ENCODE results near the gene SCYL2. TPM values are rescaled to one million over a fixed set of nuclear protein-coding genes. Genes with fewer than 3 reads are reported as not detected.
"Not testable (repeated sequence)": the region's sequence is repeated elsewhere in the genome, so short reads cannot be mapped to it uniquely, and the experiment has no call there.

The SCYL2 gene
- total and polyA plus RNA-seq, 2 donors from 2014 or later: 10.3 to 41.7 TPM

- Histone ChIP-seq H3K36me3 (ENCODE audit: control insufficient read depth in 2 of 3, insufficient read depth in 3 of 3, low read length in 3 of 3) (no peaks in the 10 kb centered on the region), H3K9me3 (ENCODE audit: control insufficient read depth in 2 of 3, insufficient read depth in 1 of 3, low read length in 3 of 3) (no peaks in the 10 kb centered on the region), H3K27me3 (ENCODE audit: control insufficient read depth, insufficient read depth, low read length) (no peaks in the 10 kb centered on the region), H3K27ac (ENCODE audit: low read depth in 2 of 2, low read length in 2 of 2) (no peak overlapping the region), H3K9ac (ENCODE audit: low read length in 3 of 3) (no peak overlapping the region), H3K4me3 (ENCODE audit: low read length in 3 of 3) (no peak overlapping the region), H3K4me1 (ENCODE audit: control insufficient read depth in 2 of 3, insufficient read depth in 2 of 3, low read depth in 1 of 3, low read length in 3 of 3) (peaks cover 0 to 4% (median 2%) of the 10 kb centered on the region in 3 donors)
- no peak for TF ChIP-seq CTCF (IDR thresholded peaks at IDR 0.05; ENCODE audit: borderline replicate concordance, extremely low read depth, insufficient read depth)
- intact Hi-C loops (cut with DNase I): no loop called here
- DNase-seq (no peak), FAIRE-seq (no peak)
Observed at GRCh38 chr12:100254876-100255275, 12.1 kb upstream of the SCYL2 start.

- intact Hi-C loops (cut with DNase I): no loop called here
- DNase-seq (no peak), FAIRE-seq (no peak)
- Histone ChIP-seq H3K4me3 (ENCODE audit: low read length in 3 of 3) (no peak overlapping the region), H3K27me3 (ENCODE audit: control insufficient read depth, insufficient read depth, low read length) (no peaks in the 10 kb centered on the region), H3K9me3 (ENCODE audit: control insufficient read depth in 2 of 3, insufficient read depth in 1 of 3, low read length in 3 of 3) (no peaks in the 10 kb centered on the region), H3K4me1 (ENCODE audit: control insufficient read depth in 2 of 3, insufficient read depth in 2 of 3, low read depth in 1 of 3, low read length in 3 of 3) (no peaks in the 10 kb centered on the region), H3K9ac (ENCODE audit: low read length in 3 of 3) (no peak overlapping the region), H3K27ac (ENCODE audit: low read depth in 2 of 2, low read length in 2 of 2) (no peak overlapping the region), H3K36me3 (ENCODE audit: control insufficient read depth in 2 of 3, insufficient read depth in 3 of 3, low read length in 3 of 3) (no peaks in the 10 kb centered on the region)
- no peak for TF ChIP-seq CTCF (IDR thresholded peaks at IDR 0.05; ENCODE audit: borderline replicate concordance, extremely low read depth, insufficient read depth)
Observed at GRCh38 chr12:100258127-100258526, 8.8 kb upstream of the SCYL2 start.

- TF ChIP-seq CTCF (IDR thresholded peaks at IDR 0.05; ENCODE audit: borderline replicate concordance, extremely low read depth, insufficient read depth): no peak
- H3K9me3 ChIP-seq (ENCODE audit: control insufficient read depth in 2 of 3, insufficient read depth in 1 of 3, low read length in 3 of 3): no peaks in the 10 kb centered on the region
- no peak overlapping the region for H3K4me3 ChIP-seq (ENCODE audit: low read length in 3 of 3)
- DNase-seq: no peak
- H3K27me3 ChIP-seq (ENCODE audit: control insufficient read depth, insufficient read depth, low read length): no peaks in the 10 kb centered on the region
- FAIRE-seq: no peak
- no peaks in the 10 kb centered on the region for H3K4me1 ChIP-seq (ENCODE audit: control insufficient read depth in 2 of 3, insufficient read depth in 2 of 3, low read depth in 1 of 3, low read length in 3 of 3)
- no peak overlapping the region for H3K27ac ChIP-seq (ENCODE audit: low read depth in 2 of 2, low read length in 2 of 2)
- H3K36me3 ChIP-seq (ENCODE audit: control insufficient read depth in 2 of 3, insufficient read depth in 3 of 3, low read length in 3 of 3): no peaks in the 10 kb centered on the region
- no peak overlapping the region for H3K9ac ChIP-seq (ENCODE audit: low read length in 3 of 3)
- intact Hi-C loops (cut with DNase I): no loop called here
Observed at GRCh38 chr12:100263131-100263530, 3.8 kb upstream of the SCYL2 start.

GRCh38 chr12:100265107-100265506, 1.9 kb upstream of the SCYL2 start:
- FAIRE-seq; H3K27ac ChIP-seq (ENCODE audit: low read depth in 2 of 2, low read length in 2 of 2); H3K36me3 ChIP-seq (ENCODE audit: control insufficient read depth in 2 of 3, insufficient read depth in 3 of 3, low read length in 3 of 3); H3K9me3 ChIP-seq (ENCODE audit: control insufficient read depth in 2 of 3, insufficient read depth in 1 of 3, low read length in 3 of 3); intact Hi-C loops (cut with DNase I); H3K27me3 ChIP-seq (ENCODE audit: control insufficient read depth, insufficient read depth, low read length); H3K4me3 ChIP-seq (ENCODE audit: low read length in 3 of 3); H3K9ac ChIP-seq (ENCODE audit: low read length in 3 of 3); DNase-seq: not testable (repeated sequence)
- H3K4me1 ChIP-seq (ENCODE audit: control insufficient read depth in 2 of 3, insufficient read depth in 2 of 3, low read depth in 1 of 3, low read length in 3 of 3): peaks cover 4 to 12% (median 9%) of the 10 kb centered on the region in 3 donors

All from kidney (tissue), 14 donors.